Effector memory CD8-positive, alpha-beta T cell (primary cell): Measurements from ENCODE around the gene SMAGP.
A peak's percentile ranks its signal among the peaks of the same experiment; 100 is the strongest.
"Not testable (repeated sequence)": the region's sequence is repeated elsewhere in the genome, so short reads cannot be mapped to it uniquely, and the experiment has no call there.

Source experiments
- ATAC-seq: fragments of 150-1000 bp; cut with Tn5 transposase; replicated peaks from 2 replicates; pipeline ENCODE4 v1.10.0; 2021; ENCODE audit warnings: mild to moderate bottlenecking, moderate library complexity
- DNase-seq, 3 experiments: peaks; one replicate each; pipeline ENCODE4 v3.0.0; 2021
- H3K27ac Mint-ChIP-seq, 2 donors: one replicate each; pipeline ENCODE4 v1.8.0; 2022; ENCODE audit warnings: mild to moderate bottlenecking in 2 of 2, mixed read lengths in 2 of 2, moderate library complexity in 2 of 2
- H3K27me3 Mint-ChIP-seq, 2 donors: one replicate each; pipeline ENCODE4 v1.8.0; 2022; ENCODE audit warnings: mixed read lengths in 2 of 2
- H3K36me3 Mint-ChIP-seq: one replicate; pipeline ENCODE4 v1.8.0; 2022; ENCODE audit warnings: mild to moderate bottlenecking, moderate library complexity, mixed read lengths; ENCODE audit not compliant: insufficient read depth
- H3K4me1 Mint-ChIP-seq, 2 donors: one replicate each; pipeline ENCODE4 v1.8.0; 2022; ENCODE audit warnings: low read depth in 2 of 2, mixed read lengths in 2 of 2
- H3K4me3 Mint-ChIP-seq, 2 donors: one replicate each; pipeline ENCODE4 v1.8.0; 2022; ENCODE audit warnings: mild to moderate bottlenecking in 2 of 2, mixed read lengths in 2 of 2, moderate library complexity in 2 of 2
- H3K9me3 Mint-ChIP-seq, 2 donors: one replicate each; pipeline ENCODE4 v1.8.0; 2022; ENCODE audit warnings: mixed read lengths in 2 of 2

The SMAGP gene

GRCh38 chr12:51285843-51286242 is 15.6 kb upstream of the SMAGP start:
- Mint-ChIP-seq H3K27ac (peak overlapping the region; percentile 23 to 72), H3K27me3 (no peaks in the 10 kb centered on the region), H3K4me3 (no peak overlapping the region), H3K4me1 (peaks cover 0 to under 1% of the 10 kb centered on the region in 2 donors), H3K36me3 (peaks cover 90% of the 10 kb centered on the region), H3K9me3 (no peaks in the 10 kb centered on the region)
- DNase-seq = no peak
- no peak for ATAC-seq

GRCh38 chr12:51281202-51281924 is 11.1 kb upstream of the SMAGP start:
- no peak overlapping the region for H3K27ac Mint-ChIP-seq
- peaks cover 62% of the 10 kb centered on the region for H3K36me3 Mint-ChIP-seq
- no peak for DNase-seq
- no peaks in the 10 kb centered on the region for H3K27me3 Mint-ChIP-seq
- H3K4me1 Mint-ChIP-seq = no peaks in the 10 kb centered on the region
- ATAC-seq = no peak
- no peaks in the 10 kb centered on the region for H3K9me3 Mint-ChIP-seq
- no peak overlapping the region for H3K4me3 Mint-ChIP-seq

GRCh38 chr12:51275088-51275487 is 4.9 kb upstream of the SMAGP start:
- H3K27me3 Mint-ChIP-seq = no peaks in the 10 kb centered on the region
- H3K9me3 Mint-ChIP-seq = no peaks in the 10 kb centered on the region
- H3K4me3 Mint-ChIP-seq = no peak overlapping the region
- ATAC-seq (no peak), DNase-seq (no peak)
- H3K4me1 Mint-ChIP-seq = peaks cover 6 to 12% of the 10 kb centered on the region in 2 donors
- H3K27ac Mint-ChIP-seq = no peak overlapping the region
- peaks cover 13% of the 10 kb centered on the region for H3K36me3 Mint-ChIP-seq

- not testable (repeated sequence) for ATAC-seq, H3K27ac Mint-ChIP-seq, H3K4me3 Mint-ChIP-seq, H3K36me3 Mint-ChIP-seq, DNase-seq, H3K27me3 Mint-ChIP-seq, H3K9me3 Mint-ChIP-seq
- H3K4me1 Mint-ChIP-seq = peaks cover 16 to 24% of the 10 kb centered on the region in 2 donors
Observed at GRCh38 chr12:51272810-51273209, 2.6 kb upstream of the SMAGP start.

GRCh38 chr12:51270951-51271518 is 820 bp upstream of the SMAGP start:
- Mint-ChIP-seq H3K36me3 (peaks cover 6% of the 10 kb centered on the region), H3K27ac (peak overlapping the region; percentile 91 to 94), H3K4me1 (peaks cover 18 to 27% of the 10 kb centered on the region in 2 donors), H3K27me3 (no peaks in the 10 kb centered on the region), H3K4me3 (peak overlapping the region; percentile 96 to 97), H3K9me3 (no peaks in the 10 kb centered on the region)
- no peak for DNase-seq
- no peak for ATAC-seq

GRCh38 chr12:51269174-51270066 is 795 bp downstream of the SMAGP start:
- H3K27me3 Mint-ChIP-seq = no peaks in the 10 kb centered on the region
- H3K9me3 Mint-ChIP-seq = no peaks in the 10 kb centered on the region
- peak overlapping the region; percentile 75 to 80 for H3K27ac Mint-ChIP-seq
- peak overlapping the region; percentile 96 to 97 for H3K4me3 Mint-ChIP-seq
- DNase-seq (peak in 2 of 3 experiments; percentile 23 to 32), ATAC-seq (peak; percentile 50)
- peaks cover 6% of the 10 kb centered on the region for H3K36me3 Mint-ChIP-seq
- peaks cover 25 to 35% of the 10 kb centered on the region in 2 donors for H3K4me1 Mint-ChIP-seq

GRCh38 chr12:51265024-51265423 is 5.2 kb downstream of the SMAGP start:
- peaks cover 25 to 32% of the 10 kb centered on the region in 2 donors for H3K4me1 Mint-ChIP-seq
- peaks cover 3% of the 10 kb centered on the region for H3K36me3 Mint-ChIP-seq
- H3K9me3 Mint-ChIP-seq = no peaks in the 10 kb centered on the region
- DNase-seq (no peak), ATAC-seq (peak; percentile 78)
- peak overlapping the region in 1 of 2 donors; percentile 48 for H3K4me3 Mint-ChIP-seq
- no peaks in the 10 kb centered on the region for H3K27me3 Mint-ChIP-seq
- no peak overlapping the region for H3K27ac Mint-ChIP-seq

GRCh38 chr12:51264297-51264696 is 5.9 kb downstream of the SMAGP start:
- Mint-ChIP-seq H3K27me3 (no peaks in the 10 kb centered on the region), H3K4me1 (peaks cover 22 to 29% of the 10 kb centered on the region in 2 donors), H3K9me3 (no peaks in the 10 kb centered on the region), H3K36me3 (peaks cover under 1% of the 10 kb centered on the region), H3K27ac (peak overlapping the region; percentile 1 to 15), H3K4me3 (peak overlapping the region; percentile 37 to 48)
- no peak for DNase-seq
- no peak for ATAC-seq

- Mint-ChIP-seq H3K27me3 (no peaks in the 10 kb centered on the region), H3K4me1 (peaks cover 16 to 23% of the 10 kb centered on the region in 2 donors), H3K4me3 (no peak overlapping the region), H3K36me3 (no peaks in the 10 kb centered on the region), H3K9me3 (no peaks in the 10 kb centered on the region), H3K27ac (no peak overlapping the region)
- ATAC-seq (no peak), DNase-seq (no peak)
Observed at GRCh38 chr12:51263341-51263740, 6.9 kb downstream of the SMAGP start.

- no peaks in the 10 kb centered on the region for H3K27me3 Mint-ChIP-seq
- H3K4me3 Mint-ChIP-seq = no peak overlapping the region
- H3K36me3 Mint-ChIP-seq = no peaks in the 10 kb centered on the region
- DNase-seq (peak in 1 of 3 experiments; percentile 22), ATAC-seq (peak; percentile 31)
- H3K4me1 Mint-ChIP-seq = peaks cover 14 to 19% of the 10 kb centered on the region in 2 donors
- H3K27ac Mint-ChIP-seq = no peak overlapping the region
- H3K9me3 Mint-ChIP-seq = no peaks in the 10 kb centered on the region
Observed at GRCh38 chr12:51262758-51263177, 7.4 kb downstream of the SMAGP start.

GRCh38 chr12:51259600-51259999 is 10.6 kb downstream of the SMAGP start:
- H3K27ac Mint-ChIP-seq, H3K4me1 Mint-ChIP-seq, ATAC-seq, H3K27me3 Mint-ChIP-seq, H3K36me3 Mint-ChIP-seq, H3K4me3 Mint-ChIP-seq, DNase-seq, H3K9me3 Mint-ChIP-seq: not testable (repeated sequence)

- Mint-ChIP-seq H3K4me1 (peaks cover 3% of the 10 kb centered on the region in 2 donors), H3K9me3 (no peaks in the 10 kb centered on the region), H3K36me3 (peaks cover 7% of the 10 kb centered on the region), H3K4me3 (no peak overlapping the region), H3K27ac (peak overlapping the region in 1 of 2 donors; percentile 4), H3K27me3 (no peaks in the 10 kb centered on the region)
- ATAC-seq (no peak), DNase-seq (no peak)
Observed at GRCh38 chr12:51254536-51254935, 15.7 kb downstream of the SMAGP start.

- Mint-ChIP-seq H3K27me3 (no peaks in the 10 kb centered on the region), H3K9me3 (no peaks in the 10 kb centered on the region), H3K4me1 (peaks cover 6% of the 10 kb centered on the region in 2 donors), H3K4me3 (no peak overlapping the region), H3K36me3 (peaks cover 7% of the 10 kb centered on the region), H3K27ac (no peak overlapping the region)
- ATAC-seq (no peak), DNase-seq (no peak)
Observed at GRCh38 chr12:51253276-51253675, 16.9 kb downstream of the SMAGP start.
